Stomach (tissue), 9 donors: ENCODE measurements around the gene KIF21B. TPM values are rescaled to one million over a fixed set of nuclear protein-coding genes. Genes with fewer than 3 reads are reported as not detected.

ENCODE experiments used
- DNase-seq, 2 donors: peaks; one replicate each; pipeline versions ENCODE4 v3.0.0 to v3.0.0-alpha.2; 2013 to 2019
- H3K27ac ChIP-seq, 5 donors: fragments of 200-600 bp in 4 of 5; sonication (generic) in 4 of 5; one replicate each; pipeline ENCODE4 v1.5.1; 2013 to 2019; ENCODE audit warnings: mild to moderate bottlenecking in 1 of 5, moderate library complexity in 1 of 5
- H3K27me3 ChIP-seq, 3 donors: fragments of 200-600 bp; sonication (generic); one replicate each; pipeline ENCODE4 v1.5.1; 2017 to 2019; ENCODE audit warnings: mixed run types in 1 of 3
- H3K36me3 ChIP-seq, 4 donors: fragments of 200-600 bp; sonication (generic); 1 replicate in 3 of 4; 2 replicates in 1 of 4; pipeline ENCODE4 v1.5.1; 2016 to 2019
- H3K4me1 ChIP-seq, 4 donors: fragments of 200-600 bp; sonication (generic); one replicate each; pipeline ENCODE4 v1.5.1; 2016 to 2019
- H3K4me3 ChIP-seq, 4 donors: fragments of 200-600 bp; sonication (generic) in 3 of 4; one replicate each; pipeline ENCODE4 v1.5.1; 2016 to 2019; ENCODE audit warnings: mild to moderate bottlenecking in 1 of 4
- H3K9me3 ChIP-seq, 4 donors: fragments of 200-600 bp; sonication (generic); one replicate each; pipeline ENCODE4 v1.5.1; 2016 to 2019
- CTCF ChIP-seq, 7 experiments: fragments of 450-650 bp in 4 of 7; fragments of 200-600 bp in 3 of 7; sonication (generic) in 3 of 7; IDR thresholded peaks; one replicate each; pipeline ENCODE4 v1.5.1; 2016 to 2019; ENCODE audit warnings: antibody characterized with exemption in 7 of 7, control low read depth in 2 of 7, mild to moderate bottlenecking in 1 of 7
- EP300 ChIP-seq: sonication (generic); formaldehyde crosslinking; IDR thresholded peaks from one replicate; pipeline ENCODE4 v1.6.1; 2017; ENCODE audit warnings: antibody characterized with exemption
- POLR2A ChIP-seq, 4 donors: fragments of 450-650 bp; IDR thresholded peaks; one replicate each; pipeline ENCODE4 v1.6.1; 2016; ENCODE audit warnings: antibody characterized with exemption in 4 of 4, control low read depth in 2 of 4, mild to moderate bottlenecking in 1 of 4, moderate library complexity in 1 of 4
- POLR2AphosphoS5 ChIP-seq, 3 donors: sonication (generic); formaldehyde crosslinking; IDR thresholded peaks; one replicate each; pipeline ENCODE4 v1.6.1; 2016; ENCODE audit warnings: antibody characterized with exemption in 3 of 3
- WGBS, 5 donors: extraction: QIAGEN DNeasy Blood & Tissue Kit in 3 of 5; methylation state at CpG; one replicate each; pipeline versions ENCODE4 v1.1.5 to v1.1.7; 2013 to 2018; 5-methylcytosine and 5-hydroxymethylcytosine counted together
- intact Hi-C: fragments of 100-400 bp; cut with DNase I; formaldehyde crosslinking; loops from one replicate; pipeline ENCODE4 v1.15.1; 2023; ENCODE audit warnings: low total_unique reads
- polyA plus RNA-seq, 3 donors: library from polyadenylated mRNA; stranded (reverse); fragments of 200-250 nt; gene quantifications; one replicate each; pipeline ENCODE4 v1.2.3, GENCODE V29; 2013
- small RNA-seq, 4 donors: library from RNA; depleted of rRNA; stranded (forward); fragments of <200 nt; gene quantifications; one replicate each; pipeline ENCODE3, GENCODE V24; 2016
- total RNA-seq, 5 donors: library from RNA; depleted of rRNA; stranded (reverse); fragments of >200 nt; gene quantifications; one replicate each; pipeline versions ENCODE4 v1.1.0 to v1.2.3, GENCODE V29; 2014 to 2016
- donor health status: healthy with polysubstance abuse.
- donor health status: Bipolar disorder and iron deficiency.
- donor health status: healthy.

Gene KIF21B
- total and polyA plus RNA-seq, 8 donors = 0.30 to 8.8 (median 2.4) TPM

GRCh38 chr1:200923601-200924000 lies 99.9 kb downstream of the KIF21B start:
- DNase-seq = no peak
- Histone ChIP-seq H3K36me3 (no peaks in the 10 kb centered on the region), H3K4me1 (no peaks in the 10 kb centered on the region), H3K27me3 (no peaks in the 10 kb centered on the region), H3K27ac (no peak overlapping the region), H3K4me3 (no peak overlapping the region), H3K9me3 (no peaks in the 10 kb centered on the region)
- TF ChIP-seq CTCF (IDR thresholded peaks at IDR 0.05) (no peak), EP300 (no peak)
- intact Hi-C loops = no loop called here
- WGBS, 5 donors = 64 to 100% (median 82%) methylated on average over 1 of the region's 1 CpG

- no peaks in the 10 kb centered on the region for H3K9me3 ChIP-seq
- H3K4me3 ChIP-seq = no peak overlapping the region
- DNase-seq = no peak
- no peaks in the 10 kb centered on the region for H3K27me3 ChIP-seq
- 82 to 94% (median 84%) methylated on average over 1 to 2 of the region's 2 CpGs for WGBS, 5 donors
- TF ChIP-seq CTCF (IDR thresholded peaks at IDR 0.05) (no peak), POLR2A (IDR thresholded peaks at IDR 0.05) (no peak)
- no peaks in the 10 kb centered on the region for H3K36me3 ChIP-seq
- intact Hi-C loops = no loop called here
- no peaks in the 10 kb centered on the region for H3K4me1 ChIP-seq
- no peak overlapping the region for H3K27ac ChIP-seq
Measured at GRCh38 chr1:200922406-200922805, 101.1 kb downstream of the KIF21B start.

- 80 to 87% (median 84%) methylated on average over 9 of the region's 9 CpGs for whole genome bisulfite sequencing, 5 donors
- no peak for TF ChIP-seq POLR2AphosphoS5 (IDR thresholded peaks at IDR 0.05)
- no peak for TF ChIP-seq POLR2A (IDR thresholded peaks at IDR 0.05)
- TF ChIP-seq CTCF (IDR thresholded peaks at IDR 0.05) = no peak
- no peak for TF ChIP-seq EP300
- Histone ChIP-seq H3K4me1 (no peaks in the 10 kb centered on the region), H3K27ac (no peak overlapping the region), H3K9me3 (no peaks in the 10 kb centered on the region), H3K4me3 (no peak overlapping the region), H3K36me3 (no peaks in the 10 kb centered on the region), H3K27me3 (no peaks in the 10 kb centered on the region)
- DNase-seq = no peak
- intact Hi-C loops = no loop called here
Measured at GRCh38 chr1:200921571-200922110, 101.9 kb downstream of the KIF21B start.

Small RNA genes within 50 kb of the gene (small RNA-seq; reads per million reads assigned to genes)
- gene RNU6-704P = 0 reads per million in 4 donors

Other genes starting within 250 kb of the KIF21B start
- gene GPR25, start 150.7 kb downstream of the KIF21B start, total RNA-seq = not detected
- 1 to 10 TPM in 1 of 3 donors, under 1 TPM in 2; 0.08 to 1.5 (median 0.75) TPM for gene GPR25, start 150.7 kb downstream of the KIF21B start, polyA plus RNA-seq
- 100 to 1,000 TPM in 3 of 5 donors, 10 to 100 TPM in 2; 38.0 to 184 (median 102) TPM for gene INAVA, start 128.8 kb downstream of the KIF21B start, total RNA-seq
- 10 to 100 TPM; 11.3 to 75.3 (median 28.2) TPM for gene INAVA, start 128.8 kb downstream of the KIF21B start, polyA plus RNA-seq
- gene CACNA1S, start 88.7 kb upstream of the KIF21B start, total RNA-seq = under 1 TPM in 2 of 5 donors, not detected in 3; under 0.01 to 0.18 TPM
- gene CACNA1S, start 88.7 kb upstream of the KIF21B start, polyA plus RNA-seq = not detected
- gene ASCL5, start 103.5 kb upstream of the KIF21B start, total RNA-seq = under 1 TPM in 1 of 5 donors, not detected in 4; 0.18 TPM
- under 1 TPM in 2 of 3 donors, not detected in 1; 0.10 to 0.19 TPM for gene ASCL5, start 103.5 kb upstream of the KIF21B start, polyA plus RNA-seq
- 10 to 100 TPM; 21.7 to 51.8 (median 47.8) TPM for gene TMEM9, start 130.8 kb upstream of the KIF21B start, total RNA-seq
- gene TMEM9, start 130.8 kb upstream of the KIF21B start, polyA plus RNA-seq = 10 to 100 TPM; 22.0 to 53.8 (median 48.1) TPM
- gene IGFN1, start 167.1 kb upstream of the KIF21B start, total RNA-seq = under 1 TPM in 2 of 5 donors, not detected in 3; under 0.01 to 0.55 TPM
- gene IGFN1, start 167.1 kb upstream of the KIF21B start, polyA plus RNA-seq = under 1 TPM; under 0.01 to 0.15 (median 0.05) TPM